ENCODE data around the gene STKLD1. TPM values are rescaled to one million over a fixed set of nuclear protein-coding genes. Genes with fewer than 3 reads are reported as not detected.

The STKLD1 gene
- total RNA-seq, 1 experiment from 2014 or later: 3.4 TPM

- peaks cover 2% of the 10 kb centered on the region; the same call in 1 of the 2 replicates for H3K36me3 ChIP-seq (ENCODE audit: control insufficient read depth, insufficient read depth, low read length)
- no peaks in the 10 kb centered on the region for H3K9me3 ChIP-seq
- no peaks in the 10 kb centered on the region for H3K27me3 ChIP-seq (replicated peaks; ENCODE audit: control insufficient read depth, insufficient read depth, low read length)
- no peak for TF ChIP-seq CTCF (IDR thresholded peaks at IDR 0.05; ENCODE audit: insufficient read depth in 1 of 2, low read depth in 1 of 2, low read length in 1 of 2, severe bottlenecking in 1 of 2, unreplicated experiment in 1 of 2)
- Mint-ChIP-seq H3K27ac (ENCODE audit: unreplicated experiment) (no peak overlapping the region), H3K36me3 (ENCODE audit: insufficient read depth, unreplicated experiment) (peaks cover 63% of the 10 kb centered on the region), H3K27me3 (ENCODE audit: insufficient read depth, unreplicated experiment) (no peaks in the 10 kb centered on the region), H3K4me1 (ENCODE audit: low read depth, unreplicated experiment) (no peaks in the 10 kb centered on the region), H3K9me3 (ENCODE audit: unreplicated experiment) (no peaks in the 10 kb centered on the region), H3K4me3 (ENCODE audit: unreplicated experiment) (no peak overlapping the region)
- DNase-seq: no peak
- BruUV-seq (replicated peaks): no TSS peak
- CTCF ChIA-PET: interaction anchor here (1.7 kb wide), 1 partner anchor 49 kb away, joined by 3 read pairs; no protein-coding TSS in a partner anchor
- no peaks in the 10 kb centered on the region for H3K4me1 ChIP-seq
- no peak overlapping the region for H3K4me3 ChIP-seq (ENCODE audit: low read depth, low read length)
- POLR2A ChIA-PET: no interaction called here
- intact Hi-C loops (cut with micrococcal nuclease; ENCODE audit: unreplicated experiment): loop anchor here (1.0 kb wide), 1 partner anchor 81 kb away; no protein-coding TSS in a partner anchor
These were observed 29.6 kb downstream of the STKLD1 start for GRCh38 chr9:133405508-133406438.

- peak; percentile 89 to 92 for TF ChIP-seq CTCF (IDR thresholded peaks at IDR 0.05; ENCODE audit: insufficient read depth in 1 of 2, low read depth in 1 of 2, low read length in 1 of 2, severe bottlenecking in 1 of 2, unreplicated experiment in 1 of 2)
- ChIA-PET CTCF (no interaction called here), POLR2A (no interaction called here)
- H3K36me3 Mint-ChIP-seq (ENCODE audit: insufficient read depth, unreplicated experiment): peaks cover 71% of the 10 kb centered on the region
- DNase-seq: peak; percentile 76 to 81
- no peaks in the 10 kb centered on the region for H3K9me3 ChIP-seq
- H3K4me1 ChIP-seq: no peaks in the 10 kb centered on the region
- H3K36me3 ChIP-seq (ENCODE audit: control insufficient read depth, insufficient read depth, low read length): peaks cover 2% of the 10 kb centered on the region; the same call in 1 of the 2 replicates
- H3K27me3 Mint-ChIP-seq (ENCODE audit: insufficient read depth, unreplicated experiment): no peaks in the 10 kb centered on the region
- no TSS peak for BruUV-seq (replicated peaks)
- no peaks in the 10 kb centered on the region for H3K9me3 Mint-ChIP-seq (ENCODE audit: unreplicated experiment)
- intact Hi-C loops (cut with micrococcal nuclease; ENCODE audit: unreplicated experiment): loop anchor here (1.0 kb wide), 1 partner anchor 80 kb away; no protein-coding TSS in a partner anchor
- H3K4me1 Mint-ChIP-seq (ENCODE audit: low read depth, unreplicated experiment): no peaks in the 10 kb centered on the region
- H3K27me3 ChIP-seq (replicated peaks; ENCODE audit: control insufficient read depth, insufficient read depth, low read length): no peaks in the 10 kb centered on the region
- H3K4me3 ChIP-seq (ENCODE audit: low read depth, low read length): no peak overlapping the region
- H3K27ac Mint-ChIP-seq (ENCODE audit: unreplicated experiment): no peak overlapping the region
- H3K4me3 Mint-ChIP-seq (ENCODE audit: unreplicated experiment): no peak overlapping the region
These were observed 30.5 kb downstream of the STKLD1 start for GRCh38 chr9:133406480-133407307.

GRCh38 chr9:133408042-133408441 is 31.9 kb downstream of the STKLD1 start:
- CTCF ChIA-PET: no interaction called here
- POLR2A ChIA-PET: no interaction called here
- BruUV-seq (replicated peaks): no TSS peak
- no peak overlapping the region for H3K4me3 Mint-ChIP-seq (ENCODE audit: unreplicated experiment)
- no peaks in the 10 kb centered on the region for H3K9me3 ChIP-seq
- H3K9me3 Mint-ChIP-seq (ENCODE audit: unreplicated experiment): no peaks in the 10 kb centered on the region
- DNase-seq: no peak
- intact Hi-C loops (cut with micrococcal nuclease; ENCODE audit: unreplicated experiment): no loop called here
- H3K4me1 Mint-ChIP-seq (ENCODE audit: low read depth, unreplicated experiment): no peaks in the 10 kb centered on the region
- H3K27me3 ChIP-seq (replicated peaks; ENCODE audit: control insufficient read depth, insufficient read depth, low read length): no peaks in the 10 kb centered on the region
- H3K36me3 Mint-ChIP-seq (ENCODE audit: insufficient read depth, unreplicated experiment): peaks cover 79% of the 10 kb centered on the region
- TF ChIP-seq CTCF (IDR thresholded peaks at IDR 0.05; ENCODE audit: insufficient read depth in 1 of 2, low read depth in 1 of 2, low read length in 1 of 2, severe bottlenecking in 1 of 2, unreplicated experiment in 1 of 2): no peak
- no peak overlapping the region for H3K4me3 ChIP-seq (ENCODE audit: low read depth, low read length)
- H3K27me3 Mint-ChIP-seq (ENCODE audit: insufficient read depth, unreplicated experiment): no peaks in the 10 kb centered on the region
- H3K27ac Mint-ChIP-seq (ENCODE audit: unreplicated experiment): no peak overlapping the region
- peaks cover 2% of the 10 kb centered on the region; the same call in 1 of the 2 replicates for H3K36me3 ChIP-seq (ENCODE audit: control insufficient read depth, insufficient read depth, low read length)
- H3K4me1 ChIP-seq: no peaks in the 10 kb centered on the region
